ENCODE measurements around the gene BRAF.

- no peak for TF ChIP-seq YY1 (IDR thresholded peaks at IDR 0.05; ENCODE audit: insufficient read depth, insufficient read length)
- TF ChIP-seq ZNF274 (IDR thresholded peaks at IDR 0.05; ENCODE audit: low read depth, low read length) = no peak
- no peak for TF ChIP-seq SUZ12 (IDR thresholded peaks at IDR 0.05; ENCODE audit: extremely low read depth, insufficient read depth, insufficient read length)
Observed at GRCh38 chr7:140881507-140882228, 43.1 kb downstream of the BRAF start.
